Stimulated activated naive CD8-positive, alpha-beta T cell treated with anti-CD3 and anti-CD28 coated beads, Interleukin-15, amount 100 ng/mL, for 72 hours (primary cell): Measurements from ENCODE around the gene PHF10.
"Not testable (repeated sequence)": the region's sequence is repeated elsewhere in the genome, so short reads cannot be mapped to it uniquely, and the experiment has no call there.

ENCODE experiments used
- ATAC-seq: fragments of 150-1000 bp; cut with Tn5 transposase; 2 replicates; pipeline ENCODE4 v1.10.0; 2021; ENCODE audit warnings: mild to moderate bottlenecking, moderate library complexity
- DNase-seq, 2 donors: peaks; one replicate each; pipeline ENCODE4 v3.0.0; 2021 to 2022
- H3K27ac Mint-ChIP-seq, 2 donors: one replicate each; pipeline ENCODE4 v1.8.0; 2022; ENCODE audit warnings: mild to moderate bottlenecking in 2 of 2, mixed read lengths in 2 of 2, moderate library complexity in 2 of 2
- H3K27me3 Mint-ChIP-seq: one replicate; pipeline ENCODE4 v1.8.0; 2022; ENCODE audit warnings: mixed read lengths
- H3K4me1 Mint-ChIP-seq: one replicate; pipeline ENCODE4 v1.8.0; 2022; ENCODE audit warnings: mild to moderate bottlenecking, mixed read lengths
- H3K4me3 Mint-ChIP-seq, 2 donors: one replicate each; pipeline ENCODE4 v1.8.0; 2022; ENCODE audit warnings: mild to moderate bottlenecking in 2 of 2, mixed read lengths in 2 of 2, moderate library complexity in 1 of 2
- H3K9me3 Mint-ChIP-seq, 2 donors: one replicate each; pipeline ENCODE4 v1.8.0; 2022; ENCODE audit warnings: mixed read lengths in 2 of 2

The PHF10 gene

DNA sequence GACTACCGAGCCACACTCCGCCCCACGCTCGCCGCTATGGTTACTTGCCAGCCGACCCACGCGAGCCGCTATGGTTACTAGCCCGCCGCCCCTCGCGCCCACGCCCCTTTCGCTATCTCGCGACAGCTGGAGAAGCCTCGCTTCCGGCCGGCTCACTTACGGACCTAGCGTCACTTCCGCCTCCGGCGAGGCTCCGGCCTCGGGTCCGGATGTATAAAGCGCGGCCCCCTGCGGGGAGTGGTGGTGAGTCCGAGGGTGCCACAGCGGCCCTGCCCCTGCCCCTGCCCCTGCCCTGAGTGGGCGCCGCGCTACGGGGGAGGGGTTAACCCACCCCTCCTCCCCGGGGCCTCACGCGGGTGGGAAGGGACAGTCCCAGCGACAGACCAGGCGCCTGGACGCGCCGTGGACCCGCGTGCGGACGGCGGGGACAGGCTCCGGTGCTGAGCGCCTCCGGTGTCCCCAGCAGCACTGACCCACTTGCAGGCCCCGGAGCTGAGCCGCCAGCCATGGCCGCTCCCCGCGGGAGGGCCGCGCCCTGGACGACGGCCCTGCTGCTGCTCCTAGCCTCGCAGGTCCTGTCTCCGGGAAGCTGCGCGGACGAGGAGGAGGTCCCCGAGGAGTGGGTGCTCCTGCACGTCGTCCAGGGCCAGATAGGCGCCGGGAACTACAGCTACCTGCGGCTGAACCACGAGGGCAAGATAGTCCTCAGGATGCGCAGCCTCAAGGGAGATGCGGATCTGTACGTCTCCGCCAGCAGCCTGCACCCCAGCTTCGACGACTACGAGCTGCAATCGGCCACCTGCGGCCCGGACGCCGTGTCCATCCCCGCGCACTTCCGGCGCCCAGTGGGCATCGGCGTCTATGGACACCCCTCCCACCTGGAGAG, 22.1 kb downstream of the PHF10 start, which contains the start of the genes C6orf120 and WDR27:
C6orf120 (plus strand) TSS at position 173 of the 886 bp plus-strand sequence; CDS start at position 507, 334 bp downstream.
WDR27 (minus strand) TSS at position 76 of the 886 bp plus-strand sequence. CDS start 13,024 bp downstream, outside the sequence.
- Mint-ChIP-seq H3K4me3 (peak within 1 kb of the TSS; percentile 91 to 94), H3K4me1 (peaks cover 64% of the 10 kb centered on the region), H3K27ac (peak within 1 kb of the TSS; percentile 91 to 95), H3K9me3 (no peaks in the 10 kb centered on the region), H3K27me3 (no peaks in the 10 kb centered on the region)
- DNase-seq (peak; percentile 95 to 97), ATAC-seq (peak; percentile 95)

- H3K4me3 Mint-ChIP-seq = peak overlapping the region; percentile 91 to 94
- H3K27ac Mint-ChIP-seq = peak overlapping the region; percentile 89 to 91
- DNase-seq (no peak), ATAC-seq (no peak)
- no peaks in the 10 kb centered on the region for H3K27me3 Mint-ChIP-seq
- peaks cover 57% of the 10 kb centered on the region for H3K4me1 Mint-ChIP-seq
- H3K9me3 Mint-ChIP-seq = no peaks in the 10 kb centered on the region
Observed at GRCh38 chr6:169701311-169701953, 22.9 kb downstream of the PHF10 start.

- no peak overlapping the region for H3K27ac Mint-ChIP-seq
Observed at GRCh38 chr6:169700296-169700695, 24.0 kb downstream of the PHF10 start.

DNA sequence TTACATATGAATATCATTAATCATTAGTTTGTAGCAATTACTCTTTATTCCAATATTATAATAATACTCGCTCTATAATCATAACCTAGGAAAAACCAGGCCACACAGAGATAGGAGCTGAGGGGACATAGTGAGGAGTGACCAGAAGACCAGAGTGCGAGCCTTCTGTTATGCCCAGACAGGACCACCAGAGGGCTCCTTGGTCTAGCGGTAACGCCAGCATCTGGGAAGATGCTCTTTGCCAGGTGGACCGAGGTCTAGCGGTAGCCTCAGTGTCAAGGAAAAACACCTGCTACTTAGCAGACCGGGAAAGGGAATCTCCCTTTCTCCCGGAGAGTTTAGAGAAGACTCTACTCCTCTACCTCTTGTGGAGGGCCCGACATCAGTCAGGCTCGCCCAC, 27.2 kb downstream of the PHF10 start:
- not testable (repeated sequence) for H3K4me3 Mint-ChIP-seq, H3K9me3 Mint-ChIP-seq, H3K27ac Mint-ChIP-seq, ATAC-seq, H3K27me3 Mint-ChIP-seq
- H3K4me1 Mint-ChIP-seq = peaks cover 30% of the 10 kb centered on the region
- DNase-seq = peak in 1 of 2 donors; percentile 23

More at GRCh38 chr6:169700296-169700695, 24.0 kb downstream of the PHF10 start:
- ATAC-seq (no peak), DNase-seq (no peak)
- Mint-ChIP-seq H3K9me3 (no peaks in the 10 kb centered on the region), H3K27me3 (no peaks in the 10 kb centered on the region), H3K4me3 (peak overlapping the region; percentile 29 to 91), H3K4me1 (peaks cover 47% of the 10 kb centered on the region)

- Mint-ChIP-seq H3K4me1 (peaks cover 30% of the 10 kb centered on the region), H3K27ac (no peak overlapping the region), H3K27me3 (no peaks in the 10 kb centered on the region), H3K4me3 (no peak overlapping the region), H3K9me3 (peaks cover 0 to 10% of the 10 kb centered on the region in 2 donors)
- DNase-seq = no peak
- no peak for ATAC-seq
Observed at GRCh38 chr6:169695131-169695530, 29.2 kb downstream of the PHF10 start.

DNA sequence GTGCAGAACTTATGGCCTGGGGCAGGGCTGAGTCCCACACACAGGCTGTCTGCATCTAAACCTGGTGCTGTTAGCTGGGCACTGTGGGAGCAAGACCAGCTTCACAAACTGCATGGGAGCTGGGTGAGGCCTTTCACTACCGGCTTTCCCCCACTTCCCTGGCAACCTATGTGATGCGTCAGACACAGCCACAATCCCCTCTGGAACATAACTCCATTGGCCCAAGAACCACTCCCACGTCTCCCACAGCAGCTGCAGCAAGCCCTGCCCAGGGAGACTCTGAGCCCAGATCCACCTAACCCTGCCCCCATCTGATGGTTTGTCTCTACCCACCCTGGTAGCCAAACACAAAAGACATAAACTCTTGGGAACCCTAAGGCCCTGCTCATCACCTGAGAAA, 31.8 kb downstream of the PHF10 start:
- ATAC-seq (no peak), DNase-seq (no peak)
- Mint-ChIP-seq H3K4me1 (peaks cover 6% of the 10 kb centered on the region), H3K27ac (no peak overlapping the region), H3K9me3 (peaks cover 0 to 11% of the 10 kb centered on the region in 2 donors), H3K4me3 (no peak overlapping the region), H3K27me3 (no peaks in the 10 kb centered on the region)

- no peak for DNase-seq
- H3K27ac Mint-ChIP-seq = no peak overlapping the region
- ATAC-seq = no peak
- peaks cover 9 to 11% of the 10 kb centered on the region in 2 donors for H3K9me3 Mint-ChIP-seq
- H3K4me3 Mint-ChIP-seq = no peak overlapping the region
- H3K27me3 Mint-ChIP-seq = no peaks in the 10 kb centered on the region
- H3K4me1 Mint-ChIP-seq = peaks cover 6% of the 10 kb centered on the region
Observed at GRCh38 chr6:169691260-169691659, 33.0 kb downstream of the PHF10 start.

DNA sequence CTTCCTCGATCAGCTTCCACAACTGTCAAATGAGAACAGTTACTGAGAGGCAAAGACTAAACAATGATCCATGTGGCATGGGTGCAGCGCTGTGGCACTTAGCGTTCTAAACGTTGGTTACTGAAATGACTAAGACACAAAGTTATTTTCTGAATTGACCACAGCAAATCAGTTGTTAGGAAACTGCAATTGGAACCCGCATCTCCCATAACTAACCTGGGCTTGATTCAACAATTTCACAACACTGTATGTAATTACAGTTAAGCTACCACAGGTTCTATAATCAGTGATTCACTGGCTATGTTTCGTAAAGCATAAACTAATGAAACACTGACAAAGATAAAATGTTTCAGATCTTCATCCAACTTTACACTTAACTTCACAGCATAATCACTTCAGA, 35.0 kb downstream of the PHF10 start:
- Mint-ChIP-seq H3K4me3 (no peak overlapping the region), H3K27ac (no peak overlapping the region), H3K4me1 (peaks cover 6% of the 10 kb centered on the region), H3K27me3 (no peaks in the 10 kb centered on the region), H3K9me3 (peaks cover 21 to 26% of the 10 kb centered on the region in 2 donors)
- no peak for DNase-seq
- ATAC-seq = no peak

- Mint-ChIP-seq H3K4me3 (no peak overlapping the region), H3K27ac (no peak overlapping the region), H3K4me1 (peaks cover 19% of the 10 kb centered on the region), H3K27me3 (no peaks in the 10 kb centered on the region), H3K9me3 (peaks cover 18 to 36% of the 10 kb centered on the region in 2 donors)
- DNase-seq = no peak
- no peak for ATAC-seq
Observed at GRCh38 chr6:169685860-169686259, 38.4 kb downstream of the PHF10 start.

DNA sequence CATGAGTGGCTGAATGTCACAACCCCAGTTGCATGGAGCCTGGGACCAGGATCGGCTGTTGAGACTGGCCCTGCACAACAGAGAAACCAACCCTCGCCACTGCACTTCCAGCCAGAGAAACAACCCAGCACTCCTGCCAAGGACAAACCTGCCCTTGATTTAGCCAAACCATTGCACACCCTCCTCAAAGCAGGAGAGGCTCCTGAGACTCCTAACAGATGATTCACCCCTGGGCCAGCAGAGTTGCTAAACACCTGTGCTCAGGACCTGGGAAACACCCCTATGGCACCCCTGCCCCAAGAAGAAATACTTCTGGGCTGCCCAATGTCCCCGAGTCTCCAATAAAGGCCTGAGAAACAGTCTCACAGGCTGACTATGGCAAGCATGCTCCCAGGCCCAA, 40.2 kb downstream of the PHF10 start:
- no peak for ATAC-seq
- no peak overlapping the region for H3K4me3 Mint-ChIP-seq
- H3K27me3 Mint-ChIP-seq = no peaks in the 10 kb centered on the region
- H3K27ac Mint-ChIP-seq = no peak overlapping the region
- H3K4me1 Mint-ChIP-seq = peaks cover 13% of the 10 kb centered on the region
- H3K9me3 Mint-ChIP-seq = peaks cover 14 to 36% of the 10 kb centered on the region in 2 donors
- no peak for DNase-seq

DNA sequence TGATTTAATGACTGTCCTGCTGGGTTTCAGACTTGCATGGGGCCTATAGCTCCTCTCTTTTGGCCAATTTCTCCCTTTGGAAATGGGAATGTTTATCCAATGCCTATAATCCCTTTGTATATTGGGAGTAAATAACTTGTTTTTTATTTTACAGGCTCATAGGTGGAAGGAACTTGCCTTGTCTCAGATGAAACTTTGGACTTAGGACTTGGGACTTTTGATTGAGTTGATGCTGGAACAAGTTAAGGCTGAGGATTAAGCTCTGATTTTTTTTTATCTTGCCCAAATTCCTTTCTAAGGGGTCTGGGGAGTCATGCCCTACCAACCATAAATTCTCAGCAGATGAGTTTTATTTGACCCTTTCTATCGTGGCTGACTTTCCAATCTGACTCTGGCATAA, 46.0 kb downstream of the PHF10 start:
- ATAC-seq (no peak), DNase-seq (no peak)
- Mint-ChIP-seq H3K27ac (no peak overlapping the region), H3K4me1 (peaks cover 3% of the 10 kb centered on the region), H3K9me3 (peaks cover 4 to 10% of the 10 kb centered on the region in 2 donors), H3K4me3 (no peak overlapping the region), H3K27me3 (no peaks in the 10 kb centered on the region)

DNA sequence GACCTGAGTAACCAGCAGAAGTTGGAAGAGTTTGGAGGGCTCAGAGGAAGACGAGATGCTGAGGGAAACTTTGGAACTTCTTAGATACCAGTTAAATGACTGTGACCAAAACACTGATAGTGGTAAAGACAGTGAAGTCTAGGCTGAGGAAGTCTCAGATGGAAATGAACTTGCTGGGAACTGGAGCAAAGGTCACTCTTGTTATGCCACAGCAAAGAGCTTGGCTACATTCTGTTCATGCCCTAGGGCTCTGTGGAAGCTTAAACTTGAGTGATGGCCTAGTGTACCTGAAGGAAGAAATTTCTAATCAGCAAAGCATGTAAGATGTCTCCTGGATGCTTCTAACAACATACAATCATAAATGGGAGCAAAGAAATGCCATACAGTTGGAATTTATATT, 47.2 kb downstream of the PHF10 start:
- H3K4me1 Mint-ChIP-seq = no peaks in the 10 kb centered on the region
- H3K4me3 Mint-ChIP-seq = no peak overlapping the region
- no peaks in the 10 kb centered on the region for H3K27me3 Mint-ChIP-seq
- ATAC-seq = no peak
- H3K9me3 Mint-ChIP-seq = peaks cover 4 to 7% of the 10 kb centered on the region in 2 donors
- no peak overlapping the region for H3K27ac Mint-ChIP-seq
- DNase-seq = no peak

DNA sequence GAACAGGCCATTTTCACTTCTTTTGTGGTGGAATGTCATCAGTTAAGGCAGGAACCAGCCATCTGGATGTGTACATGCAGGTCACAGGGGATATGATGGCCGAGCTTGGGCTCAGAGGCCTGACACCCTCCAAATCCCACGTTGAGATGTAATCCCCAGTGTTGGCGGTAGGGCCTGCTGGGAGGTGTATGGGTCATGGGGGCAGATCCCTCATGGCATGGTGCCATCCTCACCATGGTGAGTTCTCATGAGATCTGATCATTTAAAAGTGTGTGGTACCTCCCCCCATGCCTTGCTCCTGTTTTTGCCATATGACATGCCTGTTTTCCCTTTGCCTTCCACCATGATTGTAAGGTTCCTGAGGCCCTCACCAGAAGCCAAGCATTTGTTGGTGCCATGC, 49.3 kb downstream of the PHF10 start:
- Mint-ChIP-seq H3K27ac (no peak overlapping the region), H3K4me3 (no peak overlapping the region), H3K4me1 (peaks cover 2% of the 10 kb centered on the region), H3K9me3 (no peaks in the 10 kb centered on the region), H3K27me3 (no peaks in the 10 kb centered on the region)
- ATAC-seq (no peak), DNase-seq (no peak)

DNA sequence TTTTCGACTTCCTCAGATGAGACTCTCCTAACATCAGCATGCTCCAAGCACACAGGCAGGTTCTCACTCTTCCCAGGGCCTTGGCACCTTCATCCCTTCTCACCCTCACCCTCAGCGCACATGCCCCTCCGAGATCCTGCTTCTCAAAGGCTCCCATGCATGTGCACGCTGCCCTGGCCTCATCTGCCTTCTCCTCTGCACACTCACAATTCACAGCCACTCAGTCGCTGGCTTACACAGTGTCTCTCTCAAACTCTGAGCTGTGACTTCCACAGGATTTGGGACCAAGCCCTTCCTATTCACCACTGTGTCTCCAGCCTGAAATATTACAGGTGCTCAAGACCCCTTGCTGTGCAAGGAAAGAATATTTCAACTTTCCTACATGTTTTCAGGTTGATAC, 52.7 kb downstream of the PHF10 start:
- Mint-ChIP-seq H3K4me3 (no peak overlapping the region), H3K27ac (no peak overlapping the region), H3K9me3 (no peaks in the 10 kb centered on the region), H3K27me3 (no peaks in the 10 kb centered on the region), H3K4me1 (peaks cover 6% of the 10 kb centered on the region)
- no peak for ATAC-seq
- DNase-seq = no peak

DNA sequence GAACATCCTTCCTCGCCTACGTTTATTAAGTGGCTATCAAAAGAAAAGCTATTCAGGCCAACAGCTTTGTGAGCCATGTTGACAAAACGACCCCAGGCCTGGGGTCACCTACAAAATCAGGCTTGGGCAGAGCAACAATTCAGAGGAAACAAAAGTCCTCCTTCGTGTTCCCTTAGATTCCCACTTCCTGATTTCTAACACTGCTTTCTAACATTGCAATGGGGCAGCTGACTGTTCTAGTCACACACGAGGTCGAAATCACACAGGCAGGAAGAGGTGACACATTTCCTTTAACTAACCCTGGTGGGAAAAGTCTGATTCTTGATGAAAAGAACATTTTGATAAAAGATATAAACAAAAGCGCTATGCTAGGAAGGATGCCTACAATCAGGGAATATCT, 54.4 kb downstream of the PHF10 start:
- no peak for DNase-seq
- H3K4me3 Mint-ChIP-seq = no peak overlapping the region

GRCh38 chr6:169669147-169669546, 55.2 kb downstream of the PHF10 start:
- ATAC-seq = no peak
- H3K27ac Mint-ChIP-seq = no peak overlapping the region
- no peaks in the 10 kb centered on the region for H3K27me3 Mint-ChIP-seq
- H3K4me3 Mint-ChIP-seq = no peak overlapping the region
- H3K4me1 Mint-ChIP-seq = peaks cover 6% of the 10 kb centered on the region
- no peak for DNase-seq
- no peaks in the 10 kb centered on the region for H3K9me3 Mint-ChIP-seq

More for the DNA sequence above, 54.4 kb downstream of the PHF10 start:
- no peaks in the 10 kb centered on the region for H3K9me3 Mint-ChIP-seq
- peak overlapping the region in 1 of 2 donors; percentile 5 for H3K27ac Mint-ChIP-seq
- no peaks in the 10 kb centered on the region for H3K27me3 Mint-ChIP-seq
- H3K4me1 Mint-ChIP-seq = peaks cover 6% of the 10 kb centered on the region
- ATAC-seq = no peak
